Middle frontal gyrus (tissue), 1 donor: ENCODE measurements around the gene SLC25A13.
A peak's percentile ranks its signal among the peaks of the same experiment; 100 is the strongest.
"Not testable (repeated sequence)": the region's sequence is repeated elsewhere in the genome, so short reads cannot be mapped to it uniquely, and the experiment has no call there.

Source experiments
- DNase-seq: peaks from one replicate; pipeline ENCODE4 v3.0.0-alpha.2; 2015; ENCODE audit warnings: low spot score; ENCODE audit errors: extremely low spot score

SLC25A13 gene, protein sequence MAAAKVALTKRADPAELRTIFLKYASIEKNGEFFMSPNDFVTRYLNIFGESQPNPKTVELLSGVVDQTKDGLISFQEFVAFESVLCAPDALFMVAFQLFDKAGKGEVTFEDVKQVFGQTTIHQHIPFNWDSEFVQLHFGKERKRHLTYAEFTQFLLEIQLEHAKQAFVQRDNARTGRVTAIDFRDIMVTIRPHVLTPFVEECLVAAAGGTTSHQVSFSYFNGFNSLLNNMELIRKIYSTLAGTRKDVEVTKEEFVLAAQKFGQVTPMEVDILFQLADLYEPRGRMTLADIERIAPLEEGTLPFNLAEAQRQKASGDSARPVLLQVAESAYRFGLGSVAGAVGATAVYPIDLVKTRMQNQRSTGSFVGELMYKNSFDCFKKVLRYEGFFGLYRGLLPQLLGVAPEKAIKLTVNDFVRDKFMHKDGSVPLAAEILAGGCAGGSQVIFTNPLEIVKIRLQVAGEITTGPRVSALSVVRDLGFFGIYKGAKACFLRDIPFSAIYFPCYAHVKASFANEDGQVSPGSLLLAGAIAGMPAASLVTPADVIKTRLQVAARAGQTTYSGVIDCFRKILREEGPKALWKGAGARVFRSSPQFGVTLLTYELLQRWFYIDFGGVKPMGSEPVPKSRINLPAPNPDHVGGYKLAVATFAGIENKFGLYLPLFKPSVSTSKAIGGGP

DNA sequence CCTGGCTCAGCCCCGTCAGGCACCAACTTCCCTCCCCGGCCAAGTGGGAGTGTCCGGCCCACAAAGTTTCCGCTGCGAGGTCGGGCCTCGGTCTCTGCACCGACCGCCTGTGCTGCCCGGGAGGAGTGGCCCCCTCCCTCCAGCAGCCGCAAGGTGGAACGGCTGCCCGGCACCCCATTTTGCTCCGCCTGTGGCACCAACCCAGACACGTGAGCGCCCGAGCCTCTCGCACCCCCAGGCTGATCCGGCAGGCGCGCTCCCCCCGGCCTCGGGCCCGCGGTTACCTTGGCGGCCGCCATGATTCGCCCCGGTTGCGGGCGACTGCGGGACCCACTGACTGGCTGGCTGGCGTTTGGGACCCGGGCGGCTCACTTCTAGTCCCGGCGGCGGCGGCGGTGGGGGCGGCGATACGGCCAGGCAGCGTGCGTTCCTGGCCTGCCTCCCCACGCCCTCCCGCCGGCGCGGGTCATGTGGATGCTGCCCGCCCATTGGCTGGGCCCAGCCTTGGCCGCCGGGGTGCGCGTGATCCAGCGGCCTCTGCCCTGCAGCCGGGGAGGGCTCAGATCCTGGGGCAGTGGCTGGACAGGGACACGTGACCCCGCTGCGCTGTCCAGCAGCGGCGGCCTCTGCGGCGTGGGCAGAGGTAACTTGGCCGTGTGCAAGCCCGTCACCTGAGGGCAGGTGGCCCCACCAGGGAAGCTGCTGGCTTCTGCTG lies at the start of gene SLC25A13:
Gene SLC25A13 (minus strand): TSS at position 441 of the 715 bp plus-strand sequence. CDS start 142 bp downstream, at position 299.
- peak; percentile 80 for DNase-seq

DNA sequence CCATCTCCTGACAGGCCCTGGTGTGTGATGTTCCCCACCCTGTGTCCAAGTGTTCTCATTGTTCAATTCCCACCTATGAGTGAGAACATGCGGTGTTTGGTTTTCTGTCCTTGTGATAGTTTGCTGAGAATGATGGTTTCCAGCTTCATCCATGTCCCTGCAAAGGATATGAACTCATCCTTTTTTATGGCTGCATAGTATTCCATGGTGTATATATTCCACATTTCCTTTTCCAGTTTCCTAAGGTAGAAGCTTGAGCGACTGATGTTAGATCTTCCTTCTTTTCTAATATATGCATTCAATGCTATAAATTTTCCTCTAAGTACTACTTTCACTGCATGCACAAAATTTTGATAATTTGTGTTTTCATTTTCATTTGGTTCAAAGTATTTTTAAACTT lies 44.0 kb upstream of the SLC25A13 start:
- not testable (repeated sequence) for DNase-seq

DNA sequence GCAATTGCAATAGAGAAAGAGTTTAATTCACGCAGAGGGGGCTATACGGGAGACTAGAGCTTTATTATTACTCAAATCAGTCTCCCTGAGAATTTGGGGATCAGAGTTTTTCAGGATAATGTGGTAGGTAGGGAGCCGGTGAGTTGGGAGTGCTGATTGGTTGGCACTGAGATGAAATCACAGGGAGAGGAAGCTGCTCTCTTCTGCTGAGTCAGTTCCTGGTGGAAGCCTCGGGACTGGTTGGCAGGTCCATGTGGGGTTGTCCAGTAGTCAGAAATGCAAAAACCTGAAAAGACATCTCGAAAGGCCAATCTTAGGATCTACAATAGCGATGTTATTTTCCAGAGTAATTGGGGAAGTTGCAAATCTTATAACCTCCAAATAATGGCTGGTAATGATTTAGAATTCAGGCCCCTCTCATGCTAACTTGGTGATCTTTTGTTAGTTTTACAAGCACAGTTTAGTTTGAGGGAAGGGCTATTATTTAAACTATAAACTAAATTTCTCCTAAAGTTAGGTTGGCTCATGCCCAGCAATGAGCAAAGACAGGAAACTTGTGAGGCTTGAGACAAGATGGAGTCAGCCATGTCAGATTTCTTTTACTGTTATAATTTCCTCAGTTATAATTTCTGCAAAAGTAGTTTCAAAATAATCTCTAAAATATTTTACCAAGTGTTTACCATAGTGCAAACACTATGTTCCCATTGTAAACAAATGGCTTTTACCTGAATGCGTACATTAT lies 39.4 kb upstream of the SLC25A13 start:
- no peak for DNase-seq

DNA sequence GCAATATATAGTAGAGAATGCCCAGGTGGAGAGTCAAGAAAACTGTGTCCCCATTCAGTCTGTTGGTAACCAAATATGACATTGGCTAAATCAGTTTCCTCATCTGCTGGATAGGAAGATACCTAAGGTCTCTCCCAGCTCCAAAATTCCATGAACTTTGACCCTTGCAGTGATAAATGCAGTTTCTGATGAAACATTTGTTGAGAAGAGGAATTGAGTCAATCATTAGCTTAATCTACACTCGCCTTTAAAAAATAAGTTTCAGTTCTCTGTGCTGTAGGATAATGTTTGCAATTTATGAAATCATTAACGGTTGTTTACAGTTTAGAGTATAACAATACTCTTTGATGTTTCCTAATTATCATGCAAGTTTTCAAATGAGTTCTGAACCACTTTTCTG lies 38.0 kb upstream of the SLC25A13 start:
- no peak for DNase-seq

DNA sequence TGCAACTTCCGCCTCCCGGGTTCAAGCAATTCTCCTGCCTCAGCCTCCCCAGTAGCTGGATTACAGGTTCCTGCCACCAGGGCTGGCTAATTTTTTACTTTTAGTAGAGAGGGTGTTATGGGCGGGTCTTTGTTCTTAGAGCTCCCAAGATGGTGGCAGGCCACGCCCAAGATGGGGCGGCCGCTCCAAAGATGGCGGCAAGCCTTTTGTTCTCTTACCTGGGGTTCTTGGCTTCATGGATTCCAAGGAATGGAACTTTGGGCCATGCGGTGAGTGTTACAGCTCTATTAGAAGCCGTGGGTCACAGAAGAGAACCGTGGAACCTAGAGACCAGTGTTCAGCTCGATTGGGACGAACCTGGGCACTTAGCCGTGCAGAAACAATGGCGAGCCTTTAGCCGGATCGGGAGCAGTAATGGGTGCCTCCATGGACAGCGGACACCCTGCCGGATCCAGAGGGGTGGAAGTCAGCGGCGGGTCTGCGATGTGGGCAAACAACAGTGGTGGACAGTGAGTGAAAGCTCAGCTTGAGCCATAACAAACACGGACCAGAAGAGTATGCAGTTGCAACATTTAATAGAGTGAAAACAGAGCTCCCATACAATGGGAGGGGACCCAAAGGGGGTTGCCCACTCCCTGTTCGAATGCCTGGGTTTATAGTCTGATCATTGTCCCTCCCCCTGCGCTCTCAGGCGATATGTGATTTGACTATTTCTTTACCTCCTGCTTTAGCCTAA lies 36.5 kb upstream of the SLC25A13 start:
- DNase-seq = not testable (repeated sequence)

DNA sequence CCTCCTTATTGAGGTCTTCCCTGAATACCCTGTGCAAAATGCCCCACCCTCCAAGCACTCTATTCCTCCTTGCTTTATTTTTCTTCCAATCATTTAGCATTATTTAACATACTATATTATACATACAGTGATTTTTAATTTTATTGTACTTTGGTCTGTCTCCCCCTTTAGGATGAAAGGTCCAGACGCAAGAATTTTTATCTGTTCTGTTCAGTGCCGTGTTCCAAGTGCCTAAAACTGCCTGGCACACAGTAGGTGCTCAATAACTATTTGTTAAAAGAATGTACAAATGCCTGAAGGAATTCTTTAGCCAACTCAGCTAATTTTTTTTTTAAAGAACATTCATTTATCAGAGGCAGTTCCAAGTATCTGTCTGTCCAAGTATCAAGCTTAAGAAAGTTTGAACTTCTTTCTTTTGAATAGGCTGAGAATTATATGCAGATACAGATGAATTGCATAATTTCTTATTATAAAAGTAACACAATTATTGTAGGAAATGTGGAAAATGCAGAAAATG lies 34.1 kb upstream of the SLC25A13 start:
- no peak for DNase-seq

DNA sequence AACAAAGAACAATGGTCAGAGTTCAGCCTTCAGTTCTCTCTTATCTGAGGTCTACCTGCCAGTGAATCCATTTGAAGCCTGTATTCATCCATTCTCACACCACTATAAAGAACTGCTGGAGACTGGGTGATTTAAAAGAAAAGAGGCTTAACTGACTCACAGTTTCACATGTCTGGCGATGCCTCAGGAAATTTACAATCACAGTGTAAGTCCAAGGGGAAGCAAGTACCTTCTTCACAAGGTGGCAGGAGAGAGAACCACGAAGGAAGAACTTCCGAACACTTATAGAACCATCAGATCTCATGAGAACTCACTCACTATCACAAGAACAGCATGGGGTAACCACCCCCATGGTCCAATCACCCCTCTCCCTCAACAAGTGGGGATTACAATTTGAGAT lies 33.0 kb upstream of the SLC25A13 start:
- DNase-seq = no peak

DNA sequence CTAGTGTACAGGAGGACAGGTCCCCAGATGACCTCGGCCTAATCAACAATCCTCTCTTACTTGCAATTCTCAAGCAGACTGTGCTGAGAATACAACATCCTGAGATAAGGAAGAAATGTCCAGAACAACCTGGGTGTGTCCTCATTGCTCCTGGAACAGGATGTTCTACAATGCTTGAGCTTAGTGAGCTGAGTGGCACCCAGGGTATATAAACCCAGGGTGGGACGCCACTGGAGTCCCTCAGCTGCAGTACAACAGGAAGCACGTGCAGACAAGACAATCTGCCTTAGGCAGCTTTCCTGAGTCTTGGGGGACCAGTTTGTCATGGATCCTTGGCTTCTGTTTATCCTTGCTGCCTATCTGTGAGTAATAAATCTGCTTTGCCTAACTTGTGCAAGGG lies 27.7 kb upstream of the SLC25A13 start:
- DNase-seq = no peak

DNA sequence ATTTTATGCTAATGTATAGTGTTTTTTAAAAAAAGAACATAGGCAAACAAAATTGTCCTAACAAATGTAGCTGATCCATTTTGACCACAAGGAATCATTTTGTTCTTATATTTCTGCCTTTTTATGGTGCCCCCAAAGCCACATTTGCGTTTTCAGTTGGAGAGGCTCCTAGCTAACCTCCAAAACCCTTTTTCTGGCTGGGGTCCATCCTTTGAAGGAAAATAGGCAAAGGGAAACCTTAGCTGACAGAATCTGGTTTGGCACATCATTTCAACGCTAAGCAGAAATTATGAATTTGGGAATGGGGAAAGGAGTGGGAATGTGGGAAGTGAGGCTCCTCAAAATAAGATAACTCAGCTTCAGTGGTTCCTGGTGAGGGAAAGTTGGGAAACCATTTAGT lies 25.6 kb upstream of the SLC25A13 start:
- no peak for DNase-seq

DNA sequence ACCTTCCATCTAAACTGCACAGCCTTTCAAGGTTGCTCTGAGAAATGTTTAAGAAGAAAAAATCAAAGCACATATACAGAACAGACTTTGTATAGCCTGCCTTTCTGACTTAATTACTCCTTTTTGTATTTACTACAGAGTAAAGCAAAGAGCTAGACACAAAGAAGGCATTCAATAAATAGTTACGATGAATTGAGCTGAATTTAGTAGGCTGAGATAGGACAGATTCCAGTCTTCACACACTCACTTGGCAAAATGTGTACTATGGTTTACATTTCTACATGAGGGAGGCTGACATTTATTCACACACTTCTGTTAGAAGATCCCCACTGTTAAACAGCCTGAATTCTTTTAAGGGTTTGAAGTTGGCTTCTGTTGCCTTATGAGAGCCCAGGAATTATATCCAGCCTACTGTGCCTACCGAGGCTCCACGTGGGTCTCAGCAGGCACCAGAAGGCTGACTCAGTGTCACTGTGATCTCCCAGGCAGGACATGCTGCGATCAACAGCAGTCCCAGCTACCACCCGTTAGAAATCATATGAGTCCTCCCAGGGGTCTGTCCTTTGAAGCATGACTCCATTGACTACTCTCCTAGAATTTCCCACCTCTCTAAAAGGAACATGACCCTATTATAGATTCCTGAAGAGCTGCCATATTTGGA lies 24.5 kb upstream of the SLC25A13 start:
- DNase-seq = no peak

DNA sequence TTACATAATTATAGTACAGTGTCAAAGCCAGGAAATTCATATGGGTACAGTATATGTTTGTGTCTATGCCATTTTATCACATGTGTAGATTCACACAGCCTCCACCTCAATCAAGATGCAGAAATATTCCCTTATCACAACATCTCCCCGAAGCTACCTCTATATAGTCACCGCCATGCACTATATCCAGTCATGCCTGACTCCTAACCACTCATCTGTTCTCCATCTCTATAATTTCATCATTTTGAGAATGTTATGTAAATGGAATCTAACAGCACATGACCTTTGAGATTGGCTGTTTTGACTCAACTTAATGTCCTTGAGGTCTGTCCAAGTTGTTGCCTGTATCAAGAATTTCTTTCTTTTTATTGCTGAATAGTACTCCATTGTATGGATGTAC lies 22.3 kb upstream of the SLC25A13 start:
- DNase-seq = no peak

DNA sequence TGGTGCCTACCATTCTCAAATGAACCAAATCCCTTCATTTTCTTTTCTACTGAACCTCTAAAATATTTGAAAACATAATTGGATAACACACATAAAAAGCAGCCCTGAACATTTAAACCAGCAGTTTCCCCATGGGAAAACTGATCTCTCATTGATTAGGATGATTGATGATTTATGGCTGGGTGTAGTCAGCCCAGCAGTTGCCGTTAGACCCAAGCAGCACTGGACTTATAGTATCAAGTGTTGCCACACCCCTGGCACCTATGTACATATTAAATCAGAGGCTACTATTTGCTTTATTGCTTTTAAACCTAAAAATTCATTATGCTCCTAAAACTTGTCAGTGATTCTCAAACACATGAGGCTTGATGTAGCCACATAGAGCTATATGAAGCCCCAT lies 20.2 kb upstream of the SLC25A13 start:
- no peak for DNase-seq

DNA sequence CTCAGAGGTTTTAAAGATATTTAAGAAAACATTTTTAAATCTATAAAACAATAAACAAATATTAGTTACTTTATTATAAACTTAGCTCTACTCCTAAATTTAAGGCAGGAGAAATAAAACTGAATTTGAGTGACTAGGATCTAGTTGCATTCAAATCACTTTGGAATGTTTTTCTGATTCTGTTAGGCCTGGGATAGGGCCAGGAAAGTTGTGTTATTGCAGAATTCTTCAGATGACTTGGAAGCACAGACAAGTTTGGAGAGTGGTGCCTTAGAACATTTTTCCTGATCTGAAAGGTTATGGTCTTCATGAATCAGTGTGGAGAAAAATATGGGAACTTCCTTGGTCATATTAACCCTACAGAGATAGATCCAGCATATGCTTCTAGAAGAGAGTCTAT lies 15.6 kb upstream of the SLC25A13 start:
- no peak for DNase-seq

DNA sequence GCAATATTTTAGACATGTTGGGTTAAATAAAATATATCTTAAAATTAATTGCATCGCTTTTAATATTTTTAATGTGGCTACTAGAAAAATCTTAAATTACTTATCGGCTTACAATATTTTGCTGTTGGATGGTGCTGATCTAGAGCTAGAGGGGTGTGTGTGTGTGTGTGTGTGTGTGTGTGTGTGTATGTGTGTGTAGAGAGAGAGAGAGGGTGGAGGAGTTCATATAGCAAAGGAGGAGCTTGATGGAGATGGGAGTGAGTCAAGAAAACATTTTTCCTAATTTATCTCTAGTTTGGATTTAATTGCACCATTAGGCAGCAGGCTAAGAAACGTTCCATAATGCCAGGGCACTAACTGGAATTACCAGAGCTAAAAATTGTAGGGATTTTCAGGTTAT lies 10.4 kb upstream of the SLC25A13 start:
- DNase-seq = no peak

DNA sequence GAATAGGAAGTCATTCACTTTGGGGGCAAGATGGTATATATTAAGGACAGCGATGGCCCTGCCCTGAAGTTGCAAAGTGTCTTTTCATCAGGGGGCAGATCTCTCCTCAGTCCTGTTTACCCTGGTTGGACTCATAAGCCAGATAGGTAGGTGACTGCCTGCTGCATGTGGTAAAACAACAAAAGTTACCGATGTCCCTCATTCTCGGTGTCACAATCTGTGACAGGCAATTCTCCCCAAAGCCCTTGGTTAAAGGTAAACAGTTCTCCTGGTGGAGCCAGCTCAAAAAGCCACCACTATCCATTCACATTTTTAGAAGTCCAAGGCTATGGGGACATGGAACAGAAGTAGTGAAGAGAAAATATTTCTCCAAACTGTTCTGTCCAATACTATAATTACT lies 9.9 kb upstream of the SLC25A13 start:
- no peak for DNase-seq

DNA sequence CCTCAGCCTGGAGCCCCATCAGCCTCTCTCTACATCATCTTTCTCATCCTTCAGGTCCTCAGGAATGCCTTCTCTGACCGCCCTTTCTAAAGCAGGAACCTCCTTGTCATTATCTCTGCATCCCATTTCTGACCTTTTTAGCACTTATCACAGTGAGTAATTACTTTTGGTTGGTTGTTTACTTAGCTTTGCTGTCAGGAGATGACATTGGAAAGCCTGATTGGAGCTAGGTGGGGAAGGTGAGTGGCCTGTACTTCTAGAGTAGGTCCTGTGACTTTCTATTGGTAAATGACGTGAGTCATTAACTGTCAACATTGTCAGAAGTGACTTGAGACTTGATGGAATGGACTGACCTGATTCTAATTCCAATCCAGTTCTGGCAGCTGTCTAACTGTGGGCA lies 9.3 kb upstream of the SLC25A13 start:
- DNase-seq = no peak

DNA sequence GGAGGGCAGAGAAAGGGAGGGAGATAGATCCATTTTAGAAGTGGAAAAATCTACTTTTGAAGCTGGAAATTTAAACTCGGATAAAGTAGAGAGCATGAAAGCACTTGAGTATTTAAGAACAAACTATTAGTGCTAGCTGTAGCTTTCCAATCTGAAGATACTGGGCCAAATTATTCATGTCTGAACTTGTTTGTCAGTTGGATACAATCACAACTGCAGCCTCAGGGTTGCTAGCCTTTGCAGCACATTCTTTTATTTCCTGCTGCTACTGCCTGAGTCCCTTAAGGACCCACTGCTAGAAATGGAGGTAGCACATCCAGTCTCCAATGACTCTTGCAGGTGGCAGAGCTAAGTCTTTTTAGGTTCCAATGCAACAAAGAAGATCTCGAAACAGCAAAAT lies 8.3 kb upstream of the SLC25A13 start:
- no peak for DNase-seq

DNA sequence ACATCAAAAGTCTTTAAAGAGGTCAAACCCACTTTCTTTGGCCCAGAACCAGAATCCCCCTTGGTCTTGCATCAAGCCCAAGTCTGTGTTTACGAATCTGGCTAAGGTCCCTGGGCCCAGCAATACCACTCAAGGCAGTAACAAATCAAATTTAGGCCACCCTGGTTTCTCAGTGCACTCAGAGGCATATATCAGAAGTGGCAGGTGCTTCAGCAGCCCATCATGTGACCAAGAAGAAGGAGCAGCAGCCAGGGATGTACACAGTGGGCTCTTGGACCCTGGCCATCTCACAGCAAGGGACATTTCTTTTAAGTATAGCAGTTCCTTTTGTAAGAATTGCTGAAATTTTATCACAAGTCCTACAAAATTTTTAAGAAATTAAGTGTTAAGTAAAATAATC lies 7.3 kb upstream of the SLC25A13 start:
- no peak for DNase-seq

DNA sequence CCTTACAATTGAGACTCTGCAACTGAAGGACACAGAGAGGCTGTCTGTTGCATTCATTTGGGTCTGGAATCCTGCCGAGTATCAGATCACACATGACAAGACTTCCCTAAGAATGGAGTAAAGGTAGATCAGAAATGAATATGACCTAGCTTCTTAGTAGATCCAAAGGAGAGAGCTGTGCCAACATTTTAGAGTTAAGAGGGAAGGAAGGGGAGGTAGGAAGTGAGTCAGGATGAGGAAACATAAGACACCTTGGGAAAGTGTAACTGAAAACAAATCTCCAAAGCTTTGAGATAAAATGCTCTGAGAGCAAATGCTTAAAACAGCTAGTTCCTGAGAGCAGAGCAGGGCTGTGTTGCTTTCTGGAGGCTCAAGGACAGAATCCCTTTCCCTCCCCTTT lies 6.1 kb upstream of the SLC25A13 start:
- DNase-seq = no peak

DNA sequence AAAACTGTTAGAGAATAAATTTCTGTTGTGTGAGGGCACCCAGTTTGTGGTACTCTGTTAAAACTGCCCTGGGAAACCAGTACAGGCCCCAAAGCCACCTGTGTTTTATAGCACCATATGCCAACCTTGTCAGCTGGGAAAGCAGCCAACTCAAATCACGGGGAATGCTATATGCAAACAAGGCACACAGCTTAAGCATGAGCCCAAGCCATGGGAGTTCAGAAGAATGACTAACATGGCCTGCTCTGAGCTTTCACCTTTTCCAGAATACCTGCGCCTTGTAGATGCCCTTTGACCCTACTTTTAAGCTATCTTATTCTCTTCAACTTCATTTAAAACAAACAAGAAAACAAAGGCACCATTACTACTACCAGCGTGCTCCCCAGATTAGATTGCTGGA lies 5.5 kb upstream of the SLC25A13 start:
- DNase-seq = no peak
